ENCODE results near the gene HYKK. TPM values are rescaled to one million over a fixed set of nuclear protein-coding genes. Genes with fewer than 3 reads are reported as not detected.
"Not testable (repeated sequence)": the region's sequence is repeated elsewhere in the genome, so short reads cannot be mapped to it uniquely, and the experiment has no call there.

Gene HYKK
- total RNA-seq, 1 donor from 2014 or later, result 1.2 TPM

GRCh38 chr15:78542647-78543046 lies 35.3 kb downstream of the HYKK start:
- H3K4me1 Mint-ChIP-seq (ENCODE audit: low read depth), result peaks cover 42% of the 10 kb centered on the region
- peaks cover 36% of the 10 kb centered on the region for H3K36me3 Mint-ChIP-seq (ENCODE audit: low read depth)
- H3K4me3 Mint-ChIP-seq, result peak overlapping the region; percentile 97
- H3K27ac Mint-ChIP-seq, result peak overlapping the region; percentile 43
- no peaks in the 10 kb centered on the region for H3K9me3 Mint-ChIP-seq
- DNase-seq (ENCODE audit: low spot score), result no peak
- intact Hi-C loops (cut with micrococcal nuclease), result loop anchor here (5.0 kb wide), 1 partner anchor 330 kb away; the partner anchor contains the start of gene MORF4L1
- no peaks in the 10 kb centered on the region for H3K27me3 Mint-ChIP-seq (ENCODE audit: insufficient read depth)

- H3K4me1 Mint-ChIP-seq (ENCODE audit: low read depth), result peaks cover 5% of the 10 kb centered on the region
- H3K4me3 Mint-ChIP-seq, result no peak overlapping the region
- no peak overlapping the region for H3K27ac Mint-ChIP-seq
- peaks cover 29% of the 10 kb centered on the region for H3K36me3 Mint-ChIP-seq (ENCODE audit: low read depth)
- H3K9me3 Mint-ChIP-seq, result no peaks in the 10 kb centered on the region
- intact Hi-C loops (cut with micrococcal nuclease), result no loop called here
- DNase-seq (ENCODE audit: low spot score), result no peak
- H3K27me3 Mint-ChIP-seq (ENCODE audit: insufficient read depth), result peaks cover 2% of the 10 kb centered on the region
Measured at GRCh38 chr15:78550194-78550593, 42.8 kb downstream of the HYKK start.

GRCh38 chr15:78550815-78551214 lies 43.4 kb downstream of the HYKK start:
- Mint-ChIP-seq H3K27me3 (ENCODE audit: insufficient read depth) (peaks cover 2% of the 10 kb centered on the region), H3K9me3 (no peaks in the 10 kb centered on the region), H3K27ac (no peak overlapping the region), H3K36me3 (ENCODE audit: low read depth) (peaks cover 23% of the 10 kb centered on the region), H3K4me1 (ENCODE audit: low read depth) (peaks cover 5% of the 10 kb centered on the region), H3K4me3 (no peak overlapping the region)
- intact Hi-C loops (cut with micrococcal nuclease), result no loop called here
- no peak for DNase-seq (ENCODE audit: low spot score)

- DNase-seq (ENCODE audit: low spot score), result no peak
- H3K36me3 Mint-ChIP-seq (ENCODE audit: low read depth), result peaks cover 18% of the 10 kb centered on the region
- H3K4me1 Mint-ChIP-seq (ENCODE audit: low read depth), result peaks cover 5% of the 10 kb centered on the region
- H3K27me3 Mint-ChIP-seq (ENCODE audit: insufficient read depth), result peaks cover 3% of the 10 kb centered on the region
- no peak overlapping the region for H3K27ac Mint-ChIP-seq
- intact Hi-C loops (cut with micrococcal nuclease), result no loop called here
- H3K4me3 Mint-ChIP-seq, result no peak overlapping the region
- no peaks in the 10 kb centered on the region for H3K9me3 Mint-ChIP-seq
Measured at GRCh38 chr15:78551902-78552301, 44.5 kb downstream of the HYKK start.

GRCh38 chr15:78552597-78552996 lies 45.2 kb downstream of the HYKK start:
- DNase-seq (ENCODE audit: low spot score), result no peak
- peaks cover 18% of the 10 kb centered on the region for H3K36me3 Mint-ChIP-seq (ENCODE audit: low read depth)
- H3K27me3 Mint-ChIP-seq (ENCODE audit: insufficient read depth), result peaks cover 4% of the 10 kb centered on the region
- H3K9me3 Mint-ChIP-seq, result no peaks in the 10 kb centered on the region
- H3K4me3 Mint-ChIP-seq, result no peak overlapping the region
- no peak overlapping the region for H3K27ac Mint-ChIP-seq
- H3K4me1 Mint-ChIP-seq (ENCODE audit: low read depth), result peaks cover 5% of the 10 kb centered on the region
- intact Hi-C loops (cut with micrococcal nuclease), result no loop called here

GRCh38 chr15:78560201-78560600 lies 52.8 kb downstream of the HYKK start:
- Mint-ChIP-seq H3K27me3 (ENCODE audit: insufficient read depth) (peaks cover 24% of the 10 kb centered on the region), H3K4me1 (ENCODE audit: low read depth) (peaks cover 12% of the 10 kb centered on the region)
- DNase-seq (ENCODE audit: low spot score); H3K4me3 Mint-ChIP-seq; H3K9me3 Mint-ChIP-seq; H3K36me3 Mint-ChIP-seq (ENCODE audit: low read depth); H3K27ac Mint-ChIP-seq; intact Hi-C loops (cut with micrococcal nuclease): not testable (repeated sequence)

GRCh38 chr15:78561490-78561889 lies 54.1 kb downstream of the HYKK start:
- intact Hi-C loops (cut with micrococcal nuclease), result no loop called here
- no peaks in the 10 kb centered on the region for H3K9me3 Mint-ChIP-seq
- no peak overlapping the region for H3K4me3 Mint-ChIP-seq
- no peaks in the 10 kb centered on the region for H3K36me3 Mint-ChIP-seq (ENCODE audit: low read depth)
- H3K27ac Mint-ChIP-seq, result no peak overlapping the region
- H3K4me1 Mint-ChIP-seq (ENCODE audit: low read depth), result peaks cover 20% of the 10 kb centered on the region
- H3K27me3 Mint-ChIP-seq (ENCODE audit: insufficient read depth), result peaks cover 31% of the 10 kb centered on the region
- DNase-seq (ENCODE audit: low spot score), result no peak

GRCh38 chr15:78563092-78563491 lies 55.7 kb downstream of the HYKK start:
- Mint-ChIP-seq H3K36me3 (ENCODE audit: low read depth) (no peaks in the 10 kb centered on the region), H3K27me3 (ENCODE audit: insufficient read depth) (peaks cover 37% of the 10 kb centered on the region), H3K27ac (no peak overlapping the region), H3K4me3 (no peak overlapping the region), H3K9me3 (no peaks in the 10 kb centered on the region), H3K4me1 (ENCODE audit: low read depth) (peaks cover 28% of the 10 kb centered on the region)
- intact Hi-C loops (cut with micrococcal nuclease), result no loop called here
- DNase-seq (ENCODE audit: low spot score), result no peak

- Mint-ChIP-seq H3K4me3 (peak overlapping the region; percentile 85), H3K27me3 (ENCODE audit: insufficient read depth) (peaks cover 31% of the 10 kb centered on the region), H3K36me3 (ENCODE audit: low read depth) (no peaks in the 10 kb centered on the region), H3K9me3 (no peaks in the 10 kb centered on the region), H3K27ac (no peak overlapping the region), H3K4me1 (ENCODE audit: low read depth) (peaks cover 28% of the 10 kb centered on the region)
- DNase-seq (ENCODE audit: low spot score), result no peak
- intact Hi-C loops (cut with micrococcal nuclease), result loop anchor here (1.0 to 2.0 kb wide), 2 partner anchors 23 to 58 kb away; partner anchors contain the start of gene HYKK
Measured at GRCh38 chr15:78564743-78565096, 57.3 kb downstream of the HYKK start.

- intact Hi-C loops (cut with micrococcal nuclease), result loop anchor here (1.0 to 2.0 kb wide), 2 partner anchors 24 to 59 kb away; partner anchors contain the start of gene HYKK
- H3K27ac Mint-ChIP-seq, result peak within 1 kb of the TSS; percentile 61
- peak within 1 kb of the TSS; percentile 88 for H3K4me3 Mint-ChIP-seq
- no peaks in the 10 kb centered on the region for H3K9me3 Mint-ChIP-seq
- peaks cover 28% of the 10 kb centered on the region for H3K4me1 Mint-ChIP-seq (ENCODE audit: low read depth)
- peaks cover 31% of the 10 kb centered on the region for H3K27me3 Mint-ChIP-seq (ENCODE audit: insufficient read depth)
- peak; percentile 44 for DNase-seq (ENCODE audit: low spot score)
- no peaks in the 10 kb centered on the region for H3K36me3 Mint-ChIP-seq (ENCODE audit: low read depth)
Measured at GRCh38 chr15:78565097-78565950, 57.9 kb downstream of the HYKK start, which contains the start of gene CHRNA5. Gene CHRNA5 (plus strand): TSS chr15:78565520. CDS start chr15:78565720, 200 bp downstream.

GRCh38 chr15:78565951-78566774 lies 58.8 kb downstream of the HYKK start:
- no peak overlapping the region for H3K27ac Mint-ChIP-seq
- intact Hi-C loops (cut with micrococcal nuclease), result loop anchor here (1.0 to 2.0 kb wide), 2 partner anchors 25 to 59 kb away; partner anchors contain the start of gene HYKK
- no peak for DNase-seq (ENCODE audit: low spot score)

GRCh38 chr15:78567531-78567930 lies 60.2 kb downstream of the HYKK start:
- peaks cover 31% of the 10 kb centered on the region for H3K27me3 Mint-ChIP-seq (ENCODE audit: insufficient read depth)
- H3K36me3 Mint-ChIP-seq (ENCODE audit: low read depth), result no peaks in the 10 kb centered on the region
- H3K27ac Mint-ChIP-seq, result no peak overlapping the region
- intact Hi-C loops (cut with micrococcal nuclease), result no loop called here
- H3K4me3 Mint-ChIP-seq, result peak overlapping the region; percentile 20
- peaks cover 28% of the 10 kb centered on the region for H3K4me1 Mint-ChIP-seq (ENCODE audit: low read depth)
- no peak for DNase-seq (ENCODE audit: low spot score)
- H3K9me3 Mint-ChIP-seq, result no peaks in the 10 kb centered on the region

More at GRCh38 chr15:78565951-78566774, 58.8 kb downstream of the HYKK start:
- no peaks in the 10 kb centered on the region for H3K9me3 Mint-ChIP-seq
- H3K27me3 Mint-ChIP-seq (ENCODE audit: insufficient read depth), result peaks cover 31% of the 10 kb centered on the region
- H3K4me1 Mint-ChIP-seq (ENCODE audit: low read depth), result peaks cover 28% of the 10 kb centered on the region
- H3K4me3 Mint-ChIP-seq, result peak overlapping the region; percentile 88
- H3K36me3 Mint-ChIP-seq (ENCODE audit: low read depth), result no peaks in the 10 kb centered on the region

GRCh38 chr15:78570710-78571109 lies 63.3 kb downstream of the HYKK start:
- no peak overlapping the region for H3K4me3 Mint-ChIP-seq
- H3K36me3 Mint-ChIP-seq (ENCODE audit: low read depth), result no peaks in the 10 kb centered on the region
- peaks cover 19% of the 10 kb centered on the region for H3K27me3 Mint-ChIP-seq (ENCODE audit: insufficient read depth)
- no peaks in the 10 kb centered on the region for H3K9me3 Mint-ChIP-seq
- H3K4me1 Mint-ChIP-seq (ENCODE audit: low read depth), result peaks cover 15% of the 10 kb centered on the region
- DNase-seq (ENCODE audit: low spot score), result no peak
- no peak overlapping the region for H3K27ac Mint-ChIP-seq
- intact Hi-C loops (cut with micrococcal nuclease), result no loop called here

All from activated T-helper 1 cell treated with anti-CD3 and anti-CD28 coated beads, Interleukin-12 subunit alpha, Interleukin-12 subunit beta, Interleukin-2, Interleukin-4 antibody, amounts not matched to agents 30 ng/mL and 10 ng/mL and 1 ng/mL, durations not matched to agents 14 hours and 24 hours and 36 hours (primary cell).